ENCODE measurements around the gene SMNDC1. TPM values are rescaled to one million over a fixed set of nuclear protein-coding genes. Genes with fewer than 3 reads are reported as not detected.

The SMNDC1 gene
- total RNA-seq, 2 experiments from 2014 or later, result 40.2 to 48.1 TPM

DNA sequence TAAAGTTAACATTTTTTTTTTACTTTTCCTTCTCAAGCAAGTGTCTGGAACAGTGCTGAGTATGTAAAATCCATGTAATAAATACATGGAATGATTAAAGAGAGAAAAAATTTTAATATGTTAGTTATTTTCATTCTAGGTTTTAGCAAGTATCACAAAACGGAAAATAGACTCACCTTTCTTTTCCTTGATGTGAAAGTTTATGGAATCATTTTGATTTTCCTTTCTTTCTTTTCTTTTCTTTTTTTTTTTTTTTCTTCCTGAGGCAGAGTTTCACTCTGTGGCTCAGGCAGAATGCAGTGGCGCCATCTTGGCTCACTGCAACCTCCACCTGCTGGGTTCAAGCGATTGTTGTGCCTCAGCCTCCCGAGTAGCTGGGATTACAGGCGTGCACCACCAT lies 28.1 kb downstream of the SMNDC1 start:
- POLR2A ChIA-PET, result no interaction called here
- CTCF ChIA-PET, result no interaction called here
- H3K27me3 Mint-ChIP-seq, result no peaks in the 10 kb centered on the region

GRCh38 chr10:110275128-110275729 lies 29.5 kb downstream of the SMNDC1 start:
- Mint-ChIP-seq H3K4me1 (ENCODE audit: low read depth) (peaks cover 60% of the 10 kb centered on the region), H3K9me3 (no peaks in the 10 kb centered on the region), H3K27me3 (no peaks in the 10 kb centered on the region), H3K27ac (peak overlapping the region; percentile 57), H3K36me3 (ENCODE audit: low read depth) (peaks cover 10% of the 10 kb centered on the region), H3K4me3 (no peak overlapping the region)
- CTCF ChIA-PET, result interaction anchor here (1.1 to 1.8 kb wide), 3 partner anchors 9 to 139 kb away, joined by 3 read pairs; no protein-coding TSS in a partner anchor
- Histone ChIP-seq H3K36me3 (ENCODE audit: insufficient read depth, low read length) (peaks cover 6% of the 10 kb centered on the region), H3K27ac (ENCODE audit: low read depth in 1 of 2, low read length in 2 of 2) (no peak overlapping the region), H3K4me3 (ENCODE audit: low read length) (no peak overlapping the region), H3K9me3 (ENCODE audit: control insufficient read depth in 1 of 2, insufficient read depth in 1 of 2, low read length in 2 of 2) (no peaks in the 10 kb centered on the region), H3K4me1 (ENCODE audit: insufficient read depth, low read length) (peaks cover 16% of the 10 kb centered on the region), H3K27me3 (ENCODE audit: control insufficient read depth in 1 of 2, insufficient read depth in 2 of 2, low read length in 2 of 2) (no peaks in the 10 kb centered on the region)
- TF ChIP-seq CTCF (IDR thresholded peaks at IDR 0.05), result no peak
- peak; percentile 27 for ATAC-seq (ENCODE audit: poor library complexity)
- intact Hi-C loops (cut with DNase I, micrococcal nuclease), result loop anchor here (5.0 kb wide), 4 partner anchors 43 to 393 kb away; partner anchors contain the start of gene MXI1 (in 1 of the 2)
- DNase-seq, result peak in 3 of 14 experiments; percentile 46 to 61 (median 52)
- POLR2A ChIA-PET, result interaction anchor here (0.9 to 3.3 kb wide), 5 partner anchors 15 to 67 kb away, joined by 3 to 15 read pairs (median 5); no protein-coding TSS in a partner anchor

More for the DNA sequence above, 28.1 kb downstream of the SMNDC1 start:
- TF ChIP-seq CTCF (IDR thresholded peaks at IDR 0.05), result no peak
- Histone ChIP-seq H3K27me3 (ENCODE audit: control insufficient read depth in 1 of 2, insufficient read depth in 2 of 2, low read length in 2 of 2) (no peaks in the 10 kb centered on the region), H3K36me3 (ENCODE audit: insufficient read depth, low read length) (peaks cover 6% of the 10 kb centered on the region), H3K9me3 (ENCODE audit: control insufficient read depth in 1 of 2, insufficient read depth in 1 of 2, low read length in 2 of 2) (no peaks in the 10 kb centered on the region), H3K27ac (ENCODE audit: low read depth in 1 of 2, low read length in 2 of 2) (no peak overlapping the region), H3K4me1 (ENCODE audit: insufficient read depth, low read length) (peaks cover 16% of the 10 kb centered on the region), H3K4me3 (ENCODE audit: low read length) (no peak overlapping the region)
- peaks cover 56% of the 10 kb centered on the region for H3K4me1 Mint-ChIP-seq (ENCODE audit: low read depth)
- ATAC-seq (ENCODE audit: poor library complexity) (no peak), DNase-seq (no peak)
- no peak overlapping the region for H3K4me3 Mint-ChIP-seq
- intact Hi-C loops (cut with DNase I, micrococcal nuclease), result loop anchor here (5.0 kb wide), 4 partner anchors 44 to 394 kb away; partner anchors contain the start of gene MXI1 (in 1 of the 2)
- no peaks in the 10 kb centered on the region for H3K9me3 Mint-ChIP-seq
- H3K27ac Mint-ChIP-seq, result no peak overlapping the region
- H3K36me3 Mint-ChIP-seq (ENCODE audit: low read depth), result peaks cover 21% of the 10 kb centered on the region

DNA sequence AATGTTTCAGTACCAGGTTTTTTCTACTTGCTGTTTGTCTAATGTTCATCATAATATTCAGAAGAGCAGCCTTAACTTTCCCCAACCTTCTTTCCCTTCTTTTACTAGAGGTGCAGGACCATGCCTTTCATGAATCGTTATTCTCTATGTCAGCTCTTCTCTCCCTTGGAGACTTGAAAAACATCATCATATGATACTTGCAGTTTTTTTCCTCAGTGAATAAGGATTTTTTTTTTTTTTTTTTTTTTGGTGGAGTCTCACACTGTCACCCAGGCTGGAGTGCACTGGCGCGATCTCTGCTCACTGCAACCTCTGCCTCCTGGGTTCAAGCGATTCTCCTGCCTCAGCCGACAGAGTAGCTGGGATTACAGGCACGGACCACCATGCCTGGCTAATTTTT lies 30.1 kb downstream of the SMNDC1 start:
- no peak overlapping the region for H3K4me3 Mint-ChIP-seq
- no peaks in the 10 kb centered on the region for H3K27me3 Mint-ChIP-seq
- DNase-seq, result no peak
- H3K36me3 Mint-ChIP-seq (ENCODE audit: low read depth), result peaks cover 6% of the 10 kb centered on the region
- CTCF ChIA-PET, result interaction anchor here (0.7 to 1.8 kb wide), 4 partner anchors 9 to 138 kb away, joined by 3 read pairs; no protein-coding TSS in a partner anchor
- peaks cover 64% of the 10 kb centered on the region for H3K4me1 Mint-ChIP-seq (ENCODE audit: low read depth)
- peak overlapping the region; percentile 57 for H3K27ac Mint-ChIP-seq
- Histone ChIP-seq H3K4me1 (ENCODE audit: insufficient read depth, low read length) (peaks cover 16% of the 10 kb centered on the region), H3K27ac (ENCODE audit: low read depth in 1 of 2, low read length in 2 of 2) (no peak overlapping the region), H3K4me3 (ENCODE audit: low read length) (no peak overlapping the region), H3K9me3 (ENCODE audit: control insufficient read depth in 1 of 2, insufficient read depth in 1 of 2, low read length in 2 of 2) (no peaks in the 10 kb centered on the region), H3K36me3 (ENCODE audit: insufficient read depth, low read length) (peaks cover 2% of the 10 kb centered on the region), H3K27me3 (ENCODE audit: control insufficient read depth in 1 of 2, insufficient read depth in 2 of 2, low read length in 2 of 2) (no peaks in the 10 kb centered on the region)
- no peak for ATAC-seq (ENCODE audit: poor library complexity)
- H3K9me3 Mint-ChIP-seq, result no peaks in the 10 kb centered on the region
- POLR2A ChIA-PET, result interaction anchor here (0.7 to 3.3 kb wide), 6 partner anchors 14 to 66 kb away, joined by 3 to 15 read pairs (median 5); no protein-coding TSS in a partner anchor
- intact Hi-C loops (cut with DNase I, micrococcal nuclease), result loop anchor here (5.0 kb wide), 4 partner anchors 42 to 392 kb away; partner anchors contain the start of gene MXI1 (in 1 of the 2)
- no peak for TF ChIP-seq CTCF (IDR thresholded peaks at IDR 0.05)
